Measurements from ENCODE around the gene RIF1.

Gene RIF1

DNA sequence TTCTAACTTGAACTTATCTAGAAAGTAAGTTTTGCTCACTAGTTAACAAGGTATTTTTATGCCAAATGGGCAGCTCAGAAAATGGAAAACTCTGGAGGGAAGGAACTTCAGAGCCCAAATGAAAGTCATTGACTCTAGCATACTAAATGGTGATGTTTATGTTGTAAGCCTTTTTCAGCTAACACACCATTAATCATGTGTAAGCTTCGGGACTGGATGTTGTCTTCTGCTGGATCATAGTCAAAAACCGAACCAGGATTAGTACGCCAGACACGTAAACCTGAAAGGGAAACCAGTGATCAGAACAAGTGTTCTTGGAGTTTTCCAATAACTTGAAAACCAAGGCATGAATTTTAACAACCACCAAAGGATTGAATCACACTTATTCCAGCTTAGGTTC is 81.8 kb downstream of the RIF1 start:
- Histone ChIP-seq H3K18ac (ENCODE audit: low read length) (no peak overlapping the region), H3K4me3 (ENCODE audit: low read depth, low read length) (no peak overlapping the region), H2BK5ac (ENCODE audit: low read depth, low read length, poor library complexity) (no peak overlapping the region), H3K79me2 (ENCODE audit: control insufficient read depth, insufficient read depth, low read length, poor library complexity) (no peaks in the 10 kb centered on the region), H4K8ac (ENCODE audit: low read depth, low read length) (no peak overlapping the region), H3K14ac (ENCODE audit: low read length) (no peak overlapping the region), H3K4me2 (ENCODE audit: low read length) (no peak overlapping the region), H2AK5ac (ENCODE audit: low read length) (no peak overlapping the region), H3K4ac (ENCODE audit: low read depth, low read length) (no peak overlapping the region), H3K4me1 (ENCODE audit: control insufficient read depth in 1 of 2, insufficient read depth in 2 of 2, low read length in 2 of 2) (no peaks in the 10 kb centered on the region), H3K27ac (ENCODE audit: low read depth, low read length) (no peak overlapping the region), H3K36me3 (ENCODE audit: control insufficient read depth in 1 of 2, insufficient read depth in 2 of 2, low read length in 2 of 2) (peaks cover 1 to 4% of the 10 kb centered on the region in 2 experiments), H4K91ac (ENCODE audit: low read depth, low read length) (no peak overlapping the region), H2BK12ac (ENCODE audit: low read length) (no peak overlapping the region), H4K12ac (ENCODE audit: low read depth, low read length) (no peak overlapping the region), H3K27me3 (ENCODE audit: insufficient read depth, low read length) (no peaks in the 10 kb centered on the region), H3K79me1 (ENCODE audit: low read length) (no peaks in the 10 kb centered on the region), H3K9ac (ENCODE audit: low read length) (no peak overlapping the region), H3K9me3 (ENCODE audit: insufficient read depth, low read depth, low read length) (no peaks in the 10 kb centered on the region), H2BK120ac (ENCODE audit: insufficient read depth, low read length, poor library complexity) (no peak overlapping the region), H3K23ac (ENCODE audit: low read length) (no peak overlapping the region), H2AFZ (ENCODE audit: insufficient read depth, low read length, poor library complexity) (no peak overlapping the region)
- DNase-seq, result no peak
- WGBS (ENCODE audit: extremely low coverage, insufficient coverage, insufficient read length), result no CpG with 5 or more reads among the region's 4 CpGs

GRCh38 chr2:151498178-151498577 is 88.5 kb downstream of the RIF1 start:
- DNase-seq, result no peak
- Histone ChIP-seq H3K27ac (ENCODE audit: low read depth, low read length) (no peak overlapping the region), H3K79me2 (ENCODE audit: control insufficient read depth, insufficient read depth, low read length, poor library complexity) (no peaks in the 10 kb centered on the region), H3K4ac (ENCODE audit: low read depth, low read length) (no peak overlapping the region), H3K14ac (ENCODE audit: low read length) (no peak overlapping the region), H3K9me3 (ENCODE audit: insufficient read depth, low read depth, low read length) (no peaks in the 10 kb centered on the region), H3K4me2 (ENCODE audit: low read length) (no peak overlapping the region), H3K9ac (ENCODE audit: low read length) (no peak overlapping the region), H2AFZ (ENCODE audit: insufficient read depth, low read length, poor library complexity) (no peak overlapping the region), H4K12ac (ENCODE audit: low read depth, low read length) (no peak overlapping the region), H3K27me3 (ENCODE audit: insufficient read depth, low read length) (no peaks in the 10 kb centered on the region), H3K4me3 (ENCODE audit: low read depth, low read length) (no peak overlapping the region), H4K8ac (ENCODE audit: low read depth, low read length) (no peak overlapping the region), H2AK5ac (ENCODE audit: low read length) (no peak overlapping the region), H3K4me1 (ENCODE audit: control insufficient read depth in 1 of 2, insufficient read depth in 2 of 2, low read length in 2 of 2) (no peaks in the 10 kb centered on the region), H3K23ac (ENCODE audit: low read length) (no peak overlapping the region), H2BK12ac (ENCODE audit: low read length) (no peak overlapping the region), H3K18ac (ENCODE audit: low read length) (no peak overlapping the region), H4K91ac (ENCODE audit: low read depth, low read length) (no peak overlapping the region), H3K79me1 (ENCODE audit: low read length) (no peaks in the 10 kb centered on the region), H3K36me3 (ENCODE audit: control insufficient read depth in 1 of 2, insufficient read depth in 2 of 2, low read length in 2 of 2) (no peaks in the 10 kb centered on the region), H2BK5ac (ENCODE audit: low read depth, low read length, poor library complexity) (no peak overlapping the region), H2BK120ac (ENCODE audit: insufficient read depth, low read length, poor library complexity) (no peak overlapping the region)
- no CpG with 5 or more reads among the region's 1 CpG for WGBS (ENCODE audit: extremely low coverage, insufficient coverage, insufficient read length)

GRCh38 chr2:151506170-151506569 is 96.5 kb downstream of the RIF1 start:
- H3K18ac ChIP-seq (ENCODE audit: low read length), result no peak overlapping the region
- no peaks in the 10 kb centered on the region for H3K9me3 ChIP-seq (ENCODE audit: insufficient read depth, low read depth, low read length)
- H4K8ac ChIP-seq (ENCODE audit: low read depth, low read length), result no peak overlapping the region
- no CpG with 5 or more reads among the region's 4 CpGs for WGBS (ENCODE audit: extremely low coverage, insufficient coverage, insufficient read length)
- peaks cover 2% of the 10 kb centered on the region for H3K79me1 ChIP-seq (ENCODE audit: low read length)
- no peaks in the 10 kb centered on the region for H3K27me3 ChIP-seq (ENCODE audit: insufficient read depth, low read length)
- H2AK5ac ChIP-seq (ENCODE audit: low read length), result no peak overlapping the region
- H2BK120ac ChIP-seq (ENCODE audit: insufficient read depth, low read length, poor library complexity), result no peak overlapping the region
- H2BK12ac ChIP-seq (ENCODE audit: low read length), result no peak overlapping the region
- peaks cover 2 to 5% of the 10 kb centered on the region in 2 experiments for H3K36me3 ChIP-seq (ENCODE audit: control insufficient read depth in 1 of 2, insufficient read depth in 2 of 2, low read length in 2 of 2)
- H3K14ac ChIP-seq (ENCODE audit: low read length), result no peak overlapping the region
- no peak overlapping the region for H3K9ac ChIP-seq (ENCODE audit: low read length)
- H4K91ac ChIP-seq (ENCODE audit: low read depth, low read length), result no peak overlapping the region
- no peak overlapping the region for H3K23ac ChIP-seq (ENCODE audit: low read length)
- no peak overlapping the region for H3K27ac ChIP-seq (ENCODE audit: low read depth, low read length)
- DNase-seq, result no peak
- no peak overlapping the region for H2BK5ac ChIP-seq (ENCODE audit: low read depth, low read length, poor library complexity)
- no peak overlapping the region for H4K12ac ChIP-seq (ENCODE audit: low read depth, low read length)
- H2AFZ ChIP-seq (ENCODE audit: insufficient read depth, low read length, poor library complexity), result no peak overlapping the region
- H3K79me2 ChIP-seq (ENCODE audit: control insufficient read depth, insufficient read depth, low read length, poor library complexity), result no peaks in the 10 kb centered on the region
- H3K4me3 ChIP-seq (ENCODE audit: low read depth, low read length), result no peak overlapping the region
- no peak overlapping the region for H3K4me2 ChIP-seq (ENCODE audit: low read length)
- H3K4me1 ChIP-seq (ENCODE audit: control insufficient read depth in 1 of 2, insufficient read depth in 2 of 2, low read length in 2 of 2), result peaks cover 0 to 3% of the 10 kb centered on the region in 2 experiments
- H3K4ac ChIP-seq (ENCODE audit: low read depth, low read length), result no peak overlapping the region

DNA sequence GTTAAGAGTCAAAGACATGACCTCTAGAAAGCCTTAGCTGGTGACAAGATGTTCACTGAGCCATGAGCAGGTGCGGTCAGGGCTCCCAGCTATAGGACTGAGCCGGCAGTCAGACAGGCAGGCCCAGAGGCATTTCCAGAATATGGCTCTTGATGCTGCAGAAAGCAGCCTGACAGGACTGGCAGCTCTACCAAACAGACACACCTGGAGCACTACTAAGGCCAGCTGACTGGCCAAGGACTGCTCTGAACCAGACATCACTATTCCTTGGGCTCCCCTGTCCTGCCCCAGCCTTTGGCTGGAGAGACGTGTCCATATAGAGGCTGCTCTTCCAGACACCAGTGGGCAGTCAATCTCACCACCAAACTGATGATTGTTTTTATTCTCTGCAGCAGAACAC is 98.8 kb downstream of the RIF1 start:
- Histone ChIP-seq H3K23ac (ENCODE audit: low read length) (no peak overlapping the region), H2AFZ (ENCODE audit: insufficient read depth, low read length, poor library complexity) (no peak overlapping the region), H2BK120ac (ENCODE audit: insufficient read depth, low read length, poor library complexity) (peak overlapping the region; percentile 29), H4K91ac (ENCODE audit: low read depth, low read length) (no peak overlapping the region), H2AK5ac (ENCODE audit: low read length) (no peak overlapping the region), H3K4me2 (ENCODE audit: low read length) (no peak overlapping the region), H4K8ac (ENCODE audit: low read depth, low read length) (no peak overlapping the region), H3K27me3 (ENCODE audit: insufficient read depth, low read length) (no peaks in the 10 kb centered on the region), H3K14ac (ENCODE audit: low read length) (no peak overlapping the region), H3K18ac (ENCODE audit: low read length) (no peak overlapping the region), H2BK5ac (ENCODE audit: low read depth, low read length, poor library complexity) (no peak overlapping the region), H3K79me1 (ENCODE audit: low read length) (peaks cover 2% of the 10 kb centered on the region), H3K4me1 (ENCODE audit: control insufficient read depth in 1 of 2, insufficient read depth in 2 of 2, low read length in 2 of 2) (peaks cover 0 to 3% of the 10 kb centered on the region in 2 experiments), H3K36me3 (ENCODE audit: control insufficient read depth in 1 of 2, insufficient read depth in 2 of 2, low read length in 2 of 2) (peaks cover 2 to 5% of the 10 kb centered on the region in 2 experiments), H3K4me3 (ENCODE audit: low read depth, low read length) (no peak overlapping the region), H3K27ac (ENCODE audit: low read depth, low read length) (peak overlapping the region; percentile 8), H3K79me2 (ENCODE audit: control insufficient read depth, insufficient read depth, low read length, poor library complexity) (no peaks in the 10 kb centered on the region), H4K12ac (ENCODE audit: low read depth, low read length) (no peak overlapping the region), H3K9me3 (ENCODE audit: insufficient read depth, low read depth, low read length) (no peaks in the 10 kb centered on the region), H2BK12ac (ENCODE audit: low read length) (no peak overlapping the region), H3K9ac (ENCODE audit: low read length) (no peak overlapping the region), H3K4ac (ENCODE audit: low read depth, low read length) (no peak overlapping the region)
- no CpG with 5 or more reads among the region's 3 CpGs for WGBS (ENCODE audit: extremely low coverage, insufficient coverage, insufficient read length)
- DNase-seq, result peak; percentile 19 to 40

Measured in trophoblast cell (in vitro differentiated cells and primary cell).